Posterior vena cava (tissue), 2 donors: ENCODE data around the gene MRPL1. TPM values are rescaled to one million over a fixed set of nuclear protein-coding genes. Genes with fewer than 3 reads are reported as not detected.

ENCODE experiments used
- total RNA-seq, 2 donors: library from RNA; stranded (reverse); fragmentation: NEBNext Ultra II Directional; extraction: Animal tissue kit (Norgen Biotek cat#: 25700); gene quantifications; one replicate each; pipeline ENCODE4 v1.2.1, GENCODE V29; 2021
- donor health status: DM: yes; HTN: yes; CAD: no.
- donor health status: DM: yes; HTN: yes; CAD: no.

MRPL1 gene
- total RNA-seq, 2 donors from 2014 or later = 38.4 to 45.3 TPM

Other genes starting within 250 kb of the MRPL1 start
- gene CNOT6L, start 43.5 kb upstream of the MRPL1 start, total RNA-seq = 10 to 100 TPM; 38.3 to 40.0 TPM
- 1 to 10 TPM; 2.3 to 8.1 TPM for gene FRAS1, start 194.5 kb downstream of the MRPL1 start, total RNA-seq